Subcutaneous abdominal adipose tissue (tissue), 5 donors: Measurements from ENCODE around the gene CACNG1.

ENCODE experiments used
- H3K27ac ChIP-seq: one replicate; pipeline ENCODE4 v1.7.0; 2013; ENCODE audit warnings: low read depth, mild to moderate bottlenecking, inconsistent platforms, low read length, moderate library complexity
- H3K27me3 ChIP-seq, 5 donors: one replicate each; pipeline ENCODE4 v1.7.0; 2013; ENCODE audit warnings: low read length in 5 of 5, inconsistent platforms in 1 of 5; ENCODE audit not compliant: control insufficient read depth in 5 of 5, insufficient read depth in 4 of 5
- H3K36me3 ChIP-seq, 5 donors: one replicate each; pipeline ENCODE4 v1.7.0; 2013; ENCODE audit warnings: low read length in 5 of 5; ENCODE audit not compliant: control insufficient read depth in 5 of 5, insufficient read depth in 5 of 5
- H3K4me1 ChIP-seq, 5 donors: one replicate each; pipeline ENCODE4 v1.7.0; 2013; ENCODE audit warnings: low read length in 5 of 5, mild to moderate bottlenecking in 3 of 5, moderate library complexity in 1 of 5; ENCODE audit not compliant: control insufficient read depth in 5 of 5, insufficient read depth in 5 of 5
- H3K4me3 ChIP-seq, 5 donors: one replicate each; pipeline ENCODE4 v1.7.0; 2013; ENCODE audit warnings: low read length in 5 of 5, low read depth in 1 of 5
- H3K9ac ChIP-seq, 5 donors: one replicate each; pipeline ENCODE4 v1.7.0; 2013; ENCODE audit warnings: low read length in 5 of 5, mild to moderate bottlenecking in 4 of 5, moderate library complexity in 3 of 5
- H3K9me3 ChIP-seq, 5 donors: one replicate each; pipeline ENCODE4 v1.7.0; 2013; ENCODE audit warnings: low read length in 5 of 5; ENCODE audit not compliant: control insufficient read depth in 5 of 5
- donor health status: healthy.
- donor health status: healthy.
- donor health status: healthy.
- donor health status: healthy.
- donor health status: healthy.

The CACNG1 gene

DNA sequence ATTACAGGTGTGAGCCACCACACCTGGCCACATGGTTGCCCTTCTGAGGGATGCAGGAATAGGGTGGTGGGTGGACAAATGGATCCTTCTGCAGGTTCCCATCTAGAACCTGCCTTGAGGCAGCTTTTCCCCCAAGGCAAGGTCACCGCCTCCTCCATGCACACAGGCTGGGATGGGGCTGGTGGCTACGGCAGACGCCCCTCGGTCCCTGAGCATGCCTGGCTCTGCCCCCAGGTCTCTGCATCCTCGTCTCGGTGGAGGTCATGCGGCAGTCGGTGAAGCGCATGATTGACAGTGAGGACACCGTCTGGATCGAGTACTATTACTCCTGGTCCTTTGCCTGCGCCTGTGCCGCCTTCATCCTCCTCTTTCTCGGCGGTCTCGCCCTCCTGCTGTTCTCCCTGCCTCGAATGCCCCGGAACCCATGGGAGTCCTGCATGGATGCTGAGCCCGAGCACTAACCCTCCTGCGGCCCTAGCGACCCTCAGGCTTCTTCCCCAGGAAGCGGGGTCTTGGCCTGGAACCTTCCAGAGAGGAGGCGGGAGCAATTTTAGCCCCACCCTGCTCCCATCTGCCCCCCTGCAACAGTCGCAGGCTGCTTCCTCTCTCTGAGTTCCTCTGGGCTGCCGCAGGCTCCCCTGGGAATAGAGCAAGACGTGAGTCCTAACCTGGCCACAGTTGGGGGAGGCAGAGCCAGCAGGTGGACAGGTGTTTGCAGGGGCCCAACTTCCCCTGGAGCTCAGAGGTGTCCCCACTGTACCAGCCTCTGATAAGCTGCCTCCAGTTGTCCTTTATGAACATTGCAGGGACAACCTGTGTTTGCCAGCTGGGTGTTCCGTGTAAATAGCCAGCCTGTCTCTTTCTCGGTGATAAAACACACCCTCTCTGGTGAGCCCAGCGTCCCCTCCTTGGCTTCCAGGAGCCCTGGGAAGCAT, 11.7 kb downstream of the CACNG1 start:
- Histone ChIP-seq H3K9ac (no peak overlapping the region), H3K27ac (no peak overlapping the region), H3K27me3 (no peaks in the 10 kb centered on the region), H3K4me3 (no peak overlapping the region), H3K9me3 (no peaks in the 10 kb centered on the region), H3K36me3 (no peaks in the 10 kb centered on the region), H3K4me1 (peaks cover 0 to 6% (median 0%) of the 10 kb centered on the region in 5 donors)

DNA sequence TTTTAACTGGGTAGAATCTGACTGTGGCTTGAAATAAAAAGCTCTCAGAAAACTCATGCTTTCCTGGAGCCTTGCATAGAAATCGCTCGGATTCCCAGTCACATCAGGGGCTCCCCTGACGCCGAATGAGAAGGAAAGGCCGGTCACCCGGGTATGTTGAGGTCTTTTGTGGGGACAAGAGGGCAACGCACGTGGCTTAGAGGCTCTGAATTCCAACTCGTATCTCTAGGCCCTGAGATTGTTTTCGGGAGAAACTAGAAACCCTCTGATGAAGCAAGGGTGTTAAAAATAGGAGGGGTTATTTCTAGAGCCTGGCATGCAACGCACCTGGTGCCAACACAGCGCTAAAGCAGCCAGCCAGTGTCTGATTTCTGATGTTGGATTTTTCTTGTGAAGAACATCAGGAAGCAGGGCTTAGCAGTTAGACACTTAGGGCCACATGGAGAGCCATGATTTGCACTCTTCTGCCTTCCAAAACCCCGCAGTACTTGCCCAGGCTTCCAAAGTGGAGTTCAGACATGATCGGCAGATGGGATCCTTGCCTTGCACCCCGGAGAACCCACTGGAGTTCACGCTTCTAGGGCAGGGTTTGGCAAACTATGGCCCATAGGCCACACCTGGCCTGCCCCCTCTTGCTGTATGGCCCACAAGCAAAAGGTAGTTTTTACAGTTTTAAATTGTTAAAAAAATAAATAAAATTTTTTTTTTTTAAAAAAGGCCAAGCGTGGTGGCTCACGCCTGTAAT, 12.6 kb downstream of the CACNG1 start:
- H3K9ac ChIP-seq: no peak overlapping the region
- H3K27me3 ChIP-seq: no peaks in the 10 kb centered on the region
- H3K4me1 ChIP-seq: peaks cover 0 to 6% (median 0%) of the 10 kb centered on the region in 5 donors
- no peaks in the 10 kb centered on the region for H3K9me3 ChIP-seq
- H3K27ac ChIP-seq: no peak overlapping the region
- H3K4me3 ChIP-seq: no peak overlapping the region
- H3K36me3 ChIP-seq: no peaks in the 10 kb centered on the region

DNA sequence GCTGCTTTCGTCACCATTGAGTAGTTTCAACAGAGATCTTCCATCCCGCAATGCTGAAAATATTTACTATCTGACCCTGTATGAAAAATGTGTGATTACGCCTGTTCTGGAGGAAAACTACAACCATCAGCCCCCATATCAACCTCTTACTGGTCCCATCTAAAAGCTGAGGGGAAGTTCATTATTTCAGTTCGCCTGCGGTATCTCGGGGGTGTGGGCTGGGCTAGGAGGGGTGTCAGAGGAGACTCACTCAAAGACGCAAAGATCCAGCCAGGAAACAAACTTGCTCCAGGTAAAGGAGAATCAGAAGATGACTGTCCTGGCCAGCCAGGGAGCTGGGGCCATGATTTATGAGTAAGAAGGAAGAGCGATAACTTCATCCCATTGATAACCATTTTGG, 13.7 kb downstream of the CACNG1 start:
- Histone ChIP-seq H3K9ac (no peak overlapping the region), H3K9me3 (no peaks in the 10 kb centered on the region), H3K4me3 (no peak overlapping the region), H3K4me1 (peaks cover 0 to 6% (median 0%) of the 10 kb centered on the region in 5 donors), H3K36me3 (no peaks in the 10 kb centered on the region), H3K27ac (no peak overlapping the region), H3K27me3 (no peaks in the 10 kb centered on the region)

DNA sequence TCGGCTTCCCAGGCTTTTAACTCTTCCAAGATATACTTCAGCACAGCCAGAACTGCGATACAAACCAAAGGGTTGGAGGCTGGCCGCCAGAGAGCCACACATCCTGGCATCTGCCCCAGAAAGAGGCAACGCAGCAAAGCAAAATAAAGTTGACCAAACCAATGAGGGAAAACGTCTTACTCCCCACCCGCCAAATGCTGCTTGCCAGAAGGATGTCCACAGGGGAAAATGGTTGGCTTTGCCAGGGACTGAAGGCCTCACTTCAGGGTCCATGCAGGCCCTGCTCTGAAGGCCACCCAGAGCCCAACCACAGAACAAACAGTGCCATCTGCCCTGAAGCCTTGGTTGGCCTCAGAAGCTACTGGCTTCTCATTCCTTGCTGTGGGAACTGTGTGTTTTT, 15.0 kb downstream of the CACNG1 start:
- Histone ChIP-seq H3K27me3 (no peaks in the 10 kb centered on the region), H3K36me3 (no peaks in the 10 kb centered on the region), H3K9me3 (no peaks in the 10 kb centered on the region), H3K27ac (no peak overlapping the region), H3K9ac (no peak overlapping the region), H3K4me3 (no peak overlapping the region), H3K4me1 (peaks cover 0 to 6% (median 0%) of the 10 kb centered on the region in 5 donors)

DNA sequence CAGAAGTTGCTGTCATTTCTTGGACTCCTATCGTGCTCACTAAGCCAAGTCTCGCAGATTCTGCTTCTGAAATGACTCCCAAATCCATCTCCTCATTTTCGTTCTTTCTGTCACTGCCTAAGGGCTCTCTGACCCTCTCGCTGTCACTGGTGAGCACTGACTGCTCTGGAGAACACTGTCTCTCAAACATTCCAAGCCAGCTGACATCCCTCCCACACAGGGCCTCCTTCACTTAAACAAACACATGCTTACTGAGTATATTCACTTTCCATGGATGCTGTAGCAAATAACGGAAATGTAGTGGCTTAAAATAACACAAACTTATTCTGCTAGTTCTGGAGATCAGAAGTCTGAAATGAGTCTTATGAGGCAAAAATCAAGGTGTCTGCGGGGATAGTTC, 18.8 kb downstream of the CACNG1 start:
- Histone ChIP-seq H3K36me3 (no peaks in the 10 kb centered on the region), H3K4me1 (peaks cover 0 to 6% (median 0%) of the 10 kb centered on the region in 5 donors), H3K9me3 (no peaks in the 10 kb centered on the region)

DNA sequence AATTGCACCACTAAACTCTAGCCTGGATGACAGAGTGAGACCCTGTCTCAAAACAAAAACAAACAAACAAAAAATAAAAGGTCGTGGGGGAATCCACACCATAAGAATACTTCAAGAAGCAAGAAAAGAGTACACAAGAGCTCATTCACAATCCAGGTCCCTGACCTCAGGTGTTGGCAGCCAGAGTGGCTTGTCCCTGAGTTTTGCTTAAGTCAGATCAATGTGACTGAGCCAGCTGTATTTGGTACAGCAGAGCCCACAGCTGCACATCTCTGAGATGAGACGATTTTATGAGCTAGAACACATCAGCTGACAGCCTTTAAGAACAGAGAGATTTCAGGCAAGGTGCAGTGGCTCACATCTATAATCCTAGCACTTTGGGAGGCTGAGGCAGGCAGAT, 22.4 kb downstream of the CACNG1 start:
- Histone ChIP-seq H3K4me3 (no peak overlapping the region), H3K27ac (no peak overlapping the region), H3K27me3 (no peaks in the 10 kb centered on the region), H3K9ac (no peak overlapping the region), H3K9me3 (no peaks in the 10 kb centered on the region), H3K4me1 (no peaks in the 10 kb centered on the region), H3K36me3 (peaks cover 0 to 5% (median 0%) of the 10 kb centered on the region in 5 donors)

More for the DNA sequence above, 18.8 kb downstream of the CACNG1 start:
- Histone ChIP-seq H3K27ac (no peak overlapping the region), H3K4me3 (no peak overlapping the region), H3K27me3 (no peaks in the 10 kb centered on the region), H3K9ac (no peak overlapping the region)

DNA sequence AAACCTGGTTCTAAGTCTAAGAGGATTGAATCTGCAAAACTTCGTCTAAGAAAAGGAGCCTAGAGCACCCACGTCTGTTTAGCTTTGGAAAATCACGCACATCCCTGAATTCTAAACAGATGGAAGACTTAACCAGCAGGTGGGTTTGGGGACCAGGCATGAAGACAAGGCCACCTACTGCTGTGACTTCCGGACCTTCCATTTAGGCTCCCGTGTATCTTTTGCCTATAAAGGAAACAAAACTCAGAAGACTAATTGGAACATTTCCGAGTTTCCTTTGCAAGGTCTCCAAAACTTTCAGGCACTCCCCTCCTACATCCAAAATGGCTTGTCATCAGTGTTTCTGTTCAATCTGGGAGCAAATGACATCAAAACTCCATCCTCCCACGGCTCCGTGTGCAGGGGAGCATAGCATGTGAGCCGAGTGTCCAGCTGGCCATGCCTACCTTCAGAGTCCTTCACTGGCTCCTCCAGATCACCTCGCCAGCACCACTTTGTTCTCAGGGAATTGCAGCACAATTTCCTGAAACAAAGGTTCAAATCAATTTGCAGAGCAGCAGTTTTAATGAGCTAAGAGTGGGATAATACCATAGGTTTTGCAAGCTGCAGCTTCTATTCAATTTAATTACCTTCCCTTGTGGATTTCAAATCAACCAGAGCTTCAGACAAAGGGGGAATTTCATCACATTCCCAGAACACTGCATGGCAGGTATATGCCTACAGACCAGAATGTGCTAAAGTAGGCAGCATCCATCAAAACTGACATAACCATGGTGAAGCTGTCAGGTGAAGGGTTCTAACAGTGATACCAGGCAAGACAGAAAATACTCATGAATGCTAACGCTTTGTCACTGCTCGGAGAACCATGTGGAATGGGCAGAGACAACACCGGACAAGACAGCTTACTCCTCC, 23.5 kb downstream of the CACNG1 start:
- no peak overlapping the region for H3K4me3 ChIP-seq
- no peak overlapping the region for H3K27ac ChIP-seq
- H3K9me3 ChIP-seq: no peaks in the 10 kb centered on the region
- H3K9ac ChIP-seq: no peak overlapping the region
- H3K27me3 ChIP-seq: no peaks in the 10 kb centered on the region
- no peaks in the 10 kb centered on the region for H3K4me1 ChIP-seq
- peaks cover 0 to 8% (median 4%) of the 10 kb centered on the region in 5 donors for H3K36me3 ChIP-seq

DNA sequence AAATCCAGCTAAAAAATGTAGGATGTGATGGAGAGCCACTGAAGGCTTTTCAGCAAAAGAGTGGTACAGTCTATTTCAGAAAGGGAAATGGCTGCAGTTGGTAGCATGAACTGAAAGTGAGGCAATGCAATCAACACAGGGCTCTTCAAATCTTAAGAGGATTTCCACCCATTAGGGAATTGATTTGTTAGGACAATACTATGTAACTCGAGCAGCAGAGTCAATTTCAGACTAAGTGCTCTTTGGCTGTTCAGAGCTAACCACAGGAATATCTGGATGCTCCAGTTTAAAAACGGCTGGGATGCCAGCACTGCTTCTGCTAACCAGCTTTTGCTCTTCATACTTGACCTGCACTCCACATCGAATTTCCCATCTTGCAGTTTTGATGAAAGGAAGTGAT, 24.6 kb downstream of the CACNG1 start:
- Histone ChIP-seq H3K4me1 (no peaks in the 10 kb centered on the region), H3K27me3 (no peaks in the 10 kb centered on the region), H3K9me3 (no peaks in the 10 kb centered on the region), H3K4me3 (no peak overlapping the region), H3K9ac (no peak overlapping the region), H3K27ac (no peak overlapping the region), H3K36me3 (peaks cover 0 to 12% (median 4%) of the 10 kb centered on the region in 5 donors)

DNA sequence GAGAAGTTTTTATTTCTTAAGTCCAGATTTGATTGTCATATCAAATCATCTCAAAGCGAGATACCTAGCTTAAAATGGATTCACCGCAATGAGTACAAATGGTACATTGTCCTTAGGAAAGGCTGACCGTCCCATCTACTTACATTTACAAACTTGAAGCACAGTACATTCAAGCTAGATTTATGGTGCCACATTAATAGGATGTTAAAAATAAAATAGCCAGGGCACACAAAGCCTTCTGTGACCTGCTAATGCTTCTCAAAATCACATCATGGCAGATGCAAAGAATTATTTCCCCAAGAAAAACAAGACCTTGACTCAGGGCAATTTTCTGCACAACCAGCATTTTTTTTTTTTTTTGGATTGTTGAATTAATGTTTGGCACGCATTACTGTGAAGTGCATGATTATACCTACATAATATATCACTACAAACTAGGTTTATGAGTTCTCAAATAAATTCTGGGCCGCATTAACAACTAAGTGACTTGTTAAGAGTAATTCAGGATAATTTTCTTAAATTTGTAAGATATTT, 25.3 kb downstream of the CACNG1 start:
- H3K9ac ChIP-seq: no peak overlapping the region
- no peaks in the 10 kb centered on the region for H3K27me3 ChIP-seq
- H3K4me1 ChIP-seq: no peaks in the 10 kb centered on the region
- H3K27ac ChIP-seq: no peak overlapping the region
- H3K36me3 ChIP-seq: peaks cover 0 to 13% (median 4%) of the 10 kb centered on the region in 5 donors
- no peaks in the 10 kb centered on the region for H3K9me3 ChIP-seq
- no peak overlapping the region for H3K4me3 ChIP-seq
